HepG2 (cell line): Measurements from ENCODE around the gene C2CD3. TPM values are rescaled to one million over a fixed set of nuclear protein-coding genes. Genes with fewer than 3 reads are reported as not detected.

ENCODE experiments used
- HMG20B ChIP-seq: conservative IDR thresholded peaks from 2 replicates; pipeline ENCODE4 v1.6.1; 2016; ENCODE audit warnings: missing genetic modification reagents, missing compliant biosample characterization
- HMGXB3 ChIP-seq: sonication (generic); formaldehyde crosslinking; IDR thresholded peaks from 2 replicates; pipeline ENCODE4 v1.4.0; 2020; ENCODE audit warnings: missing genetic modification reagents, borderline replicate concordance
- HOXD1 ChIP-seq: sonication (generic); formaldehyde crosslinking; IDR thresholded peaks from 2 replicates; pipeline ENCODE4 v1.5.0; 2020; ENCODE audit warnings: missing genetic modification reagents
- NR2F1 ChIP-seq, 2 experiments: fragments of 450-650 bp in 1 of 2; formaldehyde crosslinking in 1 of 2; IDR thresholded peaks; 2 replicates each; pipeline versions ENCODE4 v1.5.0 to v1.6.1; 2016 to 2020; ENCODE audit warnings: mild to moderate bottlenecking in 1 of 2, missing compliant biosample characterization in 1 of 2, missing genetic modification reagents in 1 of 2, moderate library complexity in 1 of 2
- PAX8 ChIP-seq: sonication (generic); formaldehyde crosslinking; IDR thresholded peaks from 2 replicates; pipeline ENCODE4 v1.8.0; 2022; ENCODE audit warnings: mild to moderate bottlenecking, missing genetic modification reagents, borderline replicate concordance
- ZBTB43 ChIP-seq: sonication (generic); formaldehyde crosslinking; conservative IDR thresholded peaks from 2 replicates; pipeline ENCODE4 v1.4.0; 2020; ENCODE audit warnings: missing genetic modification reagents
- ZKSCAN1 ChIP-seq: fragments of 150-350 bp; IDR thresholded peaks from 2 replicates; pipeline ENCODE4 v1.6.1; 2014; ENCODE audit warnings: low read length
- ZKSCAN8 ChIP-seq: IDR thresholded peaks from 2 replicates; pipeline ENCODE4 v1.6.1; 2016; ENCODE audit warnings: borderline replicate concordance, missing genetic modification reagents, missing compliant biosample characterization
- ZMYM2 ChIP-seq: sonication (generic); formaldehyde crosslinking; IDR thresholded peaks from 2 replicates; pipeline ENCODE4 v1.8.0; 2022; ENCODE audit warnings: mild to moderate bottlenecking, missing genetic modification reagents
- ZNF232 ChIP-seq: sonication (generic); formaldehyde crosslinking; IDR thresholded peaks from 2 replicates; pipeline ENCODE4 v1.4.0; 2020; ENCODE audit warnings: missing genetic modification reagents, borderline replicate concordance
- ZNF274 ChIP-seq: sonication (generic); formaldehyde crosslinking; IDR thresholded peaks from 2 replicates; pipeline ENCODE4 v1.5.1; 2020; ENCODE audit warnings: mild to moderate bottlenecking, missing genetic modification reagents
- ZNF317 ChIP-seq: sonication (generic); formaldehyde crosslinking; IDR thresholded peaks from 2 replicates; pipeline ENCODE4 v1.5.0; 2020; ENCODE audit warnings: mild to moderate bottlenecking, missing genetic modification reagents
- ZNF574 ChIP-seq: sonication (generic); formaldehyde crosslinking; IDR thresholded peaks from 2 replicates; pipeline ENCODE4 v1.4.0; 2020; ENCODE audit warnings: missing genetic modification reagents
- ZNF670 ChIP-seq: sonication (generic); formaldehyde crosslinking; IDR thresholded peaks from 2 replicates; pipeline ENCODE4 v1.8.0; 2022; ENCODE audit warnings: mild to moderate bottlenecking, missing genetic modification reagents, borderline replicate concordance
- ZNF75D ChIP-seq: sonication (generic); formaldehyde crosslinking; IDR thresholded peaks from 2 replicates; pipeline ENCODE4 v1.8.1; 2023; ENCODE audit warnings: missing genetic modification reagents, mild to moderate bottlenecking, borderline replicate concordance
- polyA plus RNA-seq, 8 experiments: library from polyadenylated mRNA; depleted of rRNA in 3 of 8; stranded (reverse) in 7 of 8; unstranded in 1 of 8; fragments of >200 nt; fragmentation: Illumina TruSeq in 4 of 8; extraction: Trizol in 4 of 8; gene quantifications; 2 replicates each; pipeline versions ENCODE4 v1.2.1 to v1.2.3, GENCODE V29; 2011 to 2016; ENCODE audit warnings: low read depth in 4 of 8, missing spikeins in 1 of 8, mixed read lengths in 1 of 8; ENCODE audit not compliant: insufficient read depth in 1 of 8
- total RNA-seq, 5 experiments: library from RNA; depleted of rRNA; stranded (reverse); fragments of >200 nt; fragmentation: Illumina TruSeq; extraction: Trizol; gene quantifications; 2 replicates each; pipeline ENCODE4 v1.2.3, GENCODE V29; 2016; ENCODE audit warnings: low read depth in 1 of 5
- TF ChIP-seq, protein P1 (sequence below): sonication (generic); formaldehyde crosslinking; IDR thresholded peaks from 2 replicates; pipeline ENCODE4 v1.9.0; 2021; ENCODE audit warnings: missing genetic modification reagents, mild to moderate bottlenecking, borderline replicate concordance
- TF ChIP-seq, protein P2 (sequence below): sonication (generic); formaldehyde crosslinking; IDR thresholded peaks from 2 replicates; pipeline ENCODE4 v1.8.0; 2022; ENCODE audit warnings: missing genetic modification reagents, mild to moderate bottlenecking, inconsistent platforms, borderline replicate concordance

C2CD3 gene
- total and polyA plus RNA-seq, 2 of the 13 experiments (the other 11 are each of a cell fraction or from before 2014, with no cell fraction given): 5.5 to 6.4 TPM

DNA sequence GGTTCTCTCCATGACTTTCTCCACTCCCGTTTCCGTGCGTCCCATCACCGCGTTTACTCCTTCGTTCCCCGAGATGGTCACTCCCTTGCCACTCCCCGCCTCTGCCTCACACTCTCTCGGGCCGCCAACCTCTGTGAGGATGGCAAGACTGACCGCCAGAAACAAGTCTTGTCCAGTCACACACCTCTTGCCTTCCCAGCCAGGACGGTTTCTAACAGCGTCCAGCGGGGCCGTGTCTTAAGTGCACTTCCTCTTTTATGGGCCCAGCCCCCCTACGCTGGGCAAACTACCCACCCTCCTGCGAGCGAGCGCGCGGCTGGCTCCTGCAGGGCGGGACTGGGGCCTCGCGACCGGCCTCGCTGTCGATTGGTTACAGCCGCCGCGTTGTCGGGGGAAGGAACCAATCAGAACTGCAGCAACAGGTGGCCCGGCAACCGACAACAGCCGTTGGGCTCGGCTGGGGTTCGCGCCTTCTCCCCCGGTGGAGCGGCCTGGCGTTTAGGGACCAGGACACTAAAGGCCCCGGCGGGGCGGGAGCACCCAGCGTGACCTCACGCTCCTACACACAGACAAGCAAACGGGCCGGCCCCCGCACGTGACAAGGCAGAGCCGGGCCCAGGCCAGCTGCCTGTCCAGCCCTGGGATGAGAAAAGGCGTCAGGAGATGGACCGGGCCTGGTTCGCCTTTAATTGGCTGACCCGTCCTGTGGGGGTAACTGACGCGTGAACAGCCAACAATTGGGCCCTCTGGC, 187.6 kb downstream of the C2CD3 start (continued):
- TF ChIP-seq ZNF574 (CRISPR knock-in tag): peak; percentile 87
- peak; percentile 45 for TF ChIP-seq HMG20B (CRISPR knock-in tag)
- peak; percentile 54; the same call in 1 of the 2 replicates for TF ChIP-seq ZKSCAN8 (CRISPR knock-in tag)
- TF ChIP-seq ZNF75D: 0 out of 2 replicates have a peak, but pooled peaks have one; percentile 76
- TF ChIP-seq ZBTB43: peak; percentile 93
- peak; percentile 91 for TF ChIP-seq HOXD1 (CRISPR knock-in tag)
- TF ChIP-seq ZNF317: peak; percentile 88
- TF ChIP-seq ZKSCAN1: no peak
- peak in 1 of 2 experiments; percentile 13; a peak in 1 of 4 replicates for TF ChIP-seq NR2F1 (CRISPR knock-in tag; IDR thresholded peaks at IDR 0.05)
- TF ChIP-seq HMGXB3 (CRISPR knock-in tag): peak; percentile 68; the same call in 1 of the 2 replicates
- TF ChIP-seq ZNF670 (CRISPR knock-in tag): no peak; the same call in 1 of the 2 replicates
- TF ChIP-seq, protein P1, sequence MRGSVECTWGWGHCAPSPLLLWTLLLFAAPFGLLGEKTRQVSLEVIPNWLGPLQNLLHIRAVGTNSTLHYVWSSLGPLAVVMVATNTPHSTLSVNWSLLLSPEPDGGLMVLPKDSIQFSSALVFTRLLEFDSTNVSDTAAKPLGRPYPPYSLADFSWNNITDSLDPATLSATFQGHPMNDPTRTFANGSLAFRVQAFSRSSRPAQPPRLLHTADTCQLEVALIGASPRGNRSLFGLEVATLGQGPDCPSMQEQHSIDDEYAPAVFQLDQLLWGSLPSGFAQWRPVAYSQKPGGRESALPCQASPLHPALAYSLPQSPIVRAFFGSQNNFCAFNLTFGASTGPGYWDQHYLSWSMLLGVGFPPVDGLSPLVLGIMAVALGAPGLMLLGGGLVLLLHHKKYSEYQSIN: no peak
- TF ChIP-seq, protein P2, sequence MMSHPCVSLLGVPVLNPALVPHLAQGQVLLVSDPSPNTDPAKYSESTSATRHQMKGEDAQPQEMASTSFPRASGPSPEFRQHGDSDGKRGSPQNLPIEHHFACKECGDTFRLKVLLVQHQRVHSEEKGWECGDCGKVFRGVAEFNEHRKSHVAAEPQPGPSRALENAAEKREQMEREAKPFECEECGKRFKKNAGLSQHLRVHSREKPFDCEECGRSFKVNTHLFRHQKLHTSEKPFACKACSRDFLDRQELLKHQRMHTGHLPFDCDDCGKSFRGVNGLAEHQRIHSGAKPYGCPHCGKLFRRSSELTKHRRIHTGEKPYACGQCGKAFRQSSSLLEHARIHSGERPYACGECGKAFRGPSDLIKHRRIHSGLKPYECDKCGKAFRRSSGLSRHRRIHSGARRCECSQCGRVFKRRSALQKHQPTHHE (CRISPR knock-in tag): peak; percentile 96
- peak; percentile 88 for TF ChIP-seq ZNF232
- TF ChIP-seq ZNF274 (CRISPR knock-in tag): peak; percentile 91
- peak; percentile 77 for TF ChIP-seq ZMYM2 (CRISPR knock-in tag)
- no peak for TF ChIP-seq PAX8
